Psoas muscle (tissue), 8 donors: ENCODE data around the gene GPRIN2. TPM values are rescaled to one million over a fixed set of nuclear protein-coding genes. Genes with fewer than 3 reads are reported as not detected.
"Not testable (repeated sequence)": the region's sequence is repeated elsewhere in the genome, so short reads cannot be mapped to it uniquely, and the experiment has no call there.

Experiments used
- ATAC-seq, 4 donors: fragments of 200-7000 bp; cut with Tn5 transposase; one replicate each; pipeline ENCODE4 v1.9.1; 2020; ENCODE audit warnings: moderate library complexity in 3 of 4, mild to moderate bottlenecking in 2 of 4
- DNase-seq, 2 donors: peaks; one replicate each; pipeline ENCODE4 v3.0.0-alpha.2; 2020
- H3K27ac ChIP-seq: fragments of 200-600 bp; one replicate; pipeline ENCODE4 v1.8.0; 2022
- H3K27me3 ChIP-seq, 3 donors: fragments of 200-600 bp in 1 of 3; one replicate each; pipeline versions ENCODE4 v1.6.1 to v1.8.0; 2013 to 2022; ENCODE audit warnings: low read length in 2 of 3, mild to moderate bottlenecking in 2 of 3, moderate library complexity in 1 of 3; ENCODE audit not compliant: insufficient read depth in 3 of 3
- H3K36me3 ChIP-seq, 2 donors: fragments of 200-600 bp in 1 of 2; one replicate each; pipeline versions ENCODE4 v1.6.1 to v1.8.0; 2013 to 2022; ENCODE audit warnings: low read depth in 1 of 2, mild to moderate bottlenecking in 1 of 2, moderate library complexity in 1 of 2; ENCODE audit not compliant: insufficient read depth in 1 of 2
- H3K4me1 ChIP-seq: fragments of 200-600 bp; one replicate; pipeline ENCODE4 v1.8.0; 2022
- H3K4me3 ChIP-seq: fragments of 200-600 bp; one replicate; pipeline ENCODE4 v1.8.0; 2022; ENCODE audit warnings: mild to moderate bottlenecking
- H3K9me3 ChIP-seq: fragments of 200-600 bp; one replicate; pipeline ENCODE4 v1.8.0; 2022
- WGBS, 3 donors: extraction: QIAGEN DNeasy Blood & Tissue Kit; methylation state at CpG; one replicate each; pipeline versions ENCODE4 v1.1.6 to v1.1.7; 2013; 5-methylcytosine and 5-hydroxymethylcytosine counted together
- intact Hi-C, 2 donors: fragments of 100-400 bp; cut with DNase I; formaldehyde crosslinking; loops; one replicate each; pipeline versions ENCODE4 v1.11.0 to v1.14.2; 2022
- polyA plus RNA-seq, 3 donors: library from polyadenylated mRNA; stranded (reverse); fragments of 200-250 nt; gene quantifications; one replicate each; pipeline ENCODE4 v1.2.3, GENCODE V29; 2013
- total RNA-seq, 4 donors: library from RNA; stranded (reverse); fragmentation: NEBNext Ultra II Directional in 2 of 4; extraction: Animal tissue kit (Norgen Biotek cat#: 25700) in 2 of 4; gene quantifications; one replicate each; pipeline versions ENCODE4 v1.2.1 to v1.2.4, GENCODE V29; 2021 to 2023
- donor health status: healthy with polysubstance abuse.
- donor health status: DM: no; HTN: no; CAD: no; lungs with moderate emphysema.
- donor health status: Bipolar disorder and iron deficiency.
- donor health status: healthy.
- donor health status: DM: yes; HTN: yes; CAD: no.
- donor health status: DM: no; HTN: no; CAD: no.
- donor health status: DM: no; HTN: no; CAD: no.
- donor health status: DM: yes; HTN: yes; CAD: no.

Gene GPRIN2
- total and polyA plus RNA-seq, 7 donors, result not detected

DNA sequence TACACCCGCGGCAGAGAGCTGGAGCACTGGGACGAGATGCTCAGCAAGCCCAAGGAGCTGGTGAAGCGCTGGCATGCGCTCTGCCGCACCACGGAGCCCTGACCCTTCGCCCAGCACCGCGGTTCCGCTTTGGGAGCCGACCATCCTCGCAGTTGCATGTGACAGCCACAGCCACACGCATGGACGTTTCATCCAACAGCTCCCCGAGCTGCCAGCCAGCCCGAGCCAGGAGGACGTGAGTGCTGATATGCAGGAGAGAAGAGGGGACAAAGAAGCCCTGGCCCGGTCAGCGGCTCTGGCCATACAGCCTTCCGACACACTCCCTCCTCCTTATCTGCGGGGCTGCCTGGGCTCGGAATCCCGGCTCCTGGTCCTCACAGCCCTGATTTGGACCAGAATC lies 31.1 kb upstream of the GPRIN2 start:
- H3K27ac ChIP-seq, H3K27me3 ChIP-seq, H3K36me3 ChIP-seq, H3K4me3 ChIP-seq, H3K4me1 ChIP-seq, DNase-seq, intact Hi-C loops, H3K9me3 ChIP-seq, ATAC-seq: not testable (repeated sequence)
- no CpG with 5 or more reads among the region's 24 CpGs for WGBS, 3 donors

DNA sequence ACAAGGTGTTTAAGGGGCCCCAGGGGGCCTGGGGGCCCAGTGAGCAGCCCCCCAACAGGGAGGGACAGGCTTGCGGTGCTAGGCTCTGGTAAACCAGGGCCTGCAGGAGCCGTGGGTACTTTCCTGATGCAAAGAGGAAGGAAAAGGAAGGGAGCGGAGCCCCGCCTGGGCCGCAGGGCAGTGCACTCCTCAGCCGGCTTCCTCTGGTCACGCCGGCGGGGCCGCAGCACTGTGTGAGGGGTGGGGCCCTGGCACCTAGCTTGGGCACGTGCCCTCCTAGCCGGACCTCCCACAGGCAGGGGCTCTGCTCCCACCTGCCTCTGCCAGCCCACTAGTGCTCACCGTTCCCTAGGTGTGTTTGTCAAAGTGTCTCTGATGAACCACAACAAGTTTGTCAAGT lies 28.8 kb upstream of the GPRIN2 start:
- H3K27me3 ChIP-seq, H3K9me3 ChIP-seq, H3K4me3 ChIP-seq, DNase-seq, intact Hi-C loops, H3K36me3 ChIP-seq, H3K4me1 ChIP-seq, H3K27ac ChIP-seq: not testable (repeated sequence)
- ATAC-seq, result peak in 1 of 4 donors; percentile 30
- WGBS, 3 donors, result no CpG with 5 or more reads among the region's 13 CpGs

DNA sequence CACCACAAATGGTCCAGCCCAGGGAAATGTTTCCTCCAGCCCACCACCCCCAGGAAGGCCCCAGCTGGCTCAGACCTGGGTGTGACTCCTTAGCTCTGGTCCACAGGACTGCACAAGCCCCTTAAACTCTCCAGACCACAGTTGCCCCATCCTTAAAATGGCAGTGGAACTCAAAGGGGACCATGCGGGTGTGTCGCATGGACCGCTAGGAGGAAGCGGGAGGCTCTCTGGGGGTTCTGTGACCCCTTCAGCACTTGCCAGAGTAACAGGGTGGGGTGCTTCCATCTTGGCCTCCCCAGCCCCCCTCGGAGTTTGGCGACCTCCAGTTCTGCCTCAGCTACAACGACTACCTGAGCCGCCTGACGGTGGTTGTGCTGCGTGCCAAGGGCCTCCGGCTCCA lies 27.7 kb upstream of the GPRIN2 start:
- intact Hi-C loops, H3K27me3 ChIP-seq, H3K4me1 ChIP-seq, ATAC-seq, H3K9me3 ChIP-seq, H3K4me3 ChIP-seq, H3K36me3 ChIP-seq, H3K27ac ChIP-seq, DNase-seq: not testable (repeated sequence)
- 87 to 96% (median 88%) methylated on average over 3 to 7 of the region's 11 CpGs for WGBS, 3 donors

DNA sequence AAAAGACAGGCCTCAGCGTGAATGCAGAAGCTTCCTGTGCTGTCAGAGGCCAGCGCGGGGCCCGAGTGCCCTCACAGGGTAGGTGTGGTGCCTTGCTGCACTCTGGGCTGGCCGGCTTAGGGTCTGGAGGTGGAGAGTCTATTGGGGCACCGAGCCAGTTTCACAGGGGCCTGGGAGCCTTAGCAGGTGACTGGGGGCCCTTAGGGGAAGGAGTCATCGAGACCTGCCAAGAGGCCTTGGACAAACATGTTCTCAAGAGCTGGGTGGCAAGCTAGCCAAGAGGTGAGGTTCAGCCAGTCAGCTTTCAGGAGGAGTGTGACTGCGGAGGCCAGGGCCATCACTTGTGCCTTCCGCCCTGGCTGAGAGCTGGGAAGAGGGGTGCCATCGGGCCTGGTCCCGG lies 26.1 kb upstream of the GPRIN2 start:
- H3K27me3 ChIP-seq, ATAC-seq, DNase-seq, H3K27ac ChIP-seq, intact Hi-C loops, H3K9me3 ChIP-seq, H3K4me1 ChIP-seq, H3K4me3 ChIP-seq, H3K36me3 ChIP-seq: not testable (repeated sequence)
- 86% methylated on average over 1 of the region's 11 CpGs; no CpG with 5 or more reads in 2 of the 3 donors for WGBS, 3 donors

DNA sequence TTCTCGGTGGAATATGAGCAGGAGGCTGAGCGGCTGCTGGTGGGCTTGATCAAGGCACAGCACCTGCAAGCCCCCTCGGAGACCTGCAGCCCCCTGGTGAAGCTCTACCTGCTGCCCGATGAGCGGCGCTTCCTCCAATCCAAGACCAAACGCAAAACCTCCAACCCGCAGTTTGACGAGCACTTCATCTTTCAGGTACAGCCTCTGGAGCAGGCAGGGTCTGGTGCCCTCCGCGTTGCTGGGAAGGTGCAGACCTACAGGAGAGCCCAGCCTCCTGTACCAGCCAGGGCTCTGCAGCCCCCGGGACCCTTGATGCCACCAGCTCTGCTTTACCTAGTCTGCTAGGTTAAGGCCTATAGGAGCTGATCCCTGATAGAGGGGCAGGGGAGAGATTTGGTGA lies 25.5 kb upstream of the GPRIN2 start:
- H3K27ac ChIP-seq, H3K4me1 ChIP-seq, DNase-seq, H3K36me3 ChIP-seq, ATAC-seq, intact Hi-C loops, H3K27me3 ChIP-seq, H3K4me3 ChIP-seq, H3K9me3 ChIP-seq: not testable (repeated sequence)
- 93 to 100% (median 97%) methylated on average over 5 to 9 of the region's 12 CpGs for WGBS, 3 donors

DNA sequence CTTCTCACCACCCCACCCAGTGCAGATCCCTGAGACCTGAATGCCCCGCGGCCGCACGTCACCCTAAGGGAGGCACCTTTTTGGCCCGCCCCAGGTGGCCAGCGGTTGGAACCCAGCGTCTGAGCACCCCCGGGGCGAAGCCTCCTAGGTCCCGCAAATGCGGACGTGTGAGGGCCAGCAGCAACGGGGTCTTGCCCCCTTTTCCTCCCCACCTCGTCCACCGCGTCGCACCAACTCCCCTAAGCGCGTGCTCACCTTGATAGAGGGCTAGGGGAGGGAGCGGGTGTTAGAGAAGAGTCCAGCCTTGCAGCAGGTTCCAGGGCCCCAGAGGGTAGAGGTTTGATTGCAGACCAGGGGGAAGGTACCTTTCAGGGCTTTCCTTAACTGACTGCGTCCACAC lies 22.9 kb upstream of the GPRIN2 start:
- H3K9me3 ChIP-seq, intact Hi-C loops, H3K27ac ChIP-seq, ATAC-seq, DNase-seq, H3K36me3 ChIP-seq, H3K27me3 ChIP-seq, H3K4me3 ChIP-seq, H3K4me1 ChIP-seq: not testable (repeated sequence)
- WGBS, 3 donors, result 20 to 42% methylated on average over 4 to 10 of the region's 21 CpGs; no CpG with 5 or more reads in 1 of the 3 donors

DNA sequence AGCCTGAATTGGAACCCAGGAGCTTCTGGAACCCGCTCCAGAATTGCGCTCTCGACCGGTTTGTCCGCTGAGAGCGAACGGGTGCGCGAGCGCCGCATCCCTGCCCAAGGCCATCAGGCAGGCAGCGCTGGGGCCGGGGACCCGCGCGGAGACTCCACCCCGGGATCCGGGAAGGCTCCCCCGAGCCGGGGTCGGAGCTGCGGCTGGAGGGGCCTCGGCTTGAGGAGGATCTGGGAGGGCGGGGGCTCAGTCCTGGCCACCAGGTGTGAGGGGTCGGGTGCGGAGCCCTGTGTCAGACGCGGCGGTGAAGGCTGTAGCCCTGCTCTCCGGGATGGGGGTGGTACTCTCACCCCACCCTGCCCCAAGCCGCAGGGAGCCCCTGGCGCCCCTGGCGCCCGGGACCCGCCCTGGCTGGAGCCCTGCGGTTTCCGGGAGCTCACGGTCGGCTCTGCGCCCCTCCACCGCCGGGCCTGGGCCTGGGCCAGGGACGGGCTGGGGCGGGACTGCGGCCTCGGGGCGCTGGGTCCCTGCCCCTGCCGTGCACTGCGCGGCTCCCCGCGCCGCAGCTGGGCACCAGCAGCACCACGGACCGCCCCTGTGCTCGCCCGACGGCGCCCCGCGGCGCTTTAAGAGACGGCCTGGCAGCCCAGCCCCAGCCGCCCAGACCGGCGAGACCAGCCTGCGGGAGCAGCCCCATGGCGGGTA lies 22.2 kb upstream of the GPRIN2 start, which contains the start of gene SYT15:
TSS of gene SYT15 (plus strand) at position 655 of the 705 bp plus-strand sequence. CDS start at position 696, 41 bp downstream.
- ATAC-seq, result peak in 1 of 4 donors; percentile 37
- H3K4me1 ChIP-seq, intact Hi-C loops, H3K27me3 ChIP-seq, DNase-seq, H3K4me3 ChIP-seq, H3K9me3 ChIP-seq, H3K36me3 ChIP-seq, H3K27ac ChIP-seq: not testable (repeated sequence)
- WGBS, 3 donors, result 0 to 2% (median 0%) methylated on average over 5 to 47 of the region's 68 CpGs

DNA sequence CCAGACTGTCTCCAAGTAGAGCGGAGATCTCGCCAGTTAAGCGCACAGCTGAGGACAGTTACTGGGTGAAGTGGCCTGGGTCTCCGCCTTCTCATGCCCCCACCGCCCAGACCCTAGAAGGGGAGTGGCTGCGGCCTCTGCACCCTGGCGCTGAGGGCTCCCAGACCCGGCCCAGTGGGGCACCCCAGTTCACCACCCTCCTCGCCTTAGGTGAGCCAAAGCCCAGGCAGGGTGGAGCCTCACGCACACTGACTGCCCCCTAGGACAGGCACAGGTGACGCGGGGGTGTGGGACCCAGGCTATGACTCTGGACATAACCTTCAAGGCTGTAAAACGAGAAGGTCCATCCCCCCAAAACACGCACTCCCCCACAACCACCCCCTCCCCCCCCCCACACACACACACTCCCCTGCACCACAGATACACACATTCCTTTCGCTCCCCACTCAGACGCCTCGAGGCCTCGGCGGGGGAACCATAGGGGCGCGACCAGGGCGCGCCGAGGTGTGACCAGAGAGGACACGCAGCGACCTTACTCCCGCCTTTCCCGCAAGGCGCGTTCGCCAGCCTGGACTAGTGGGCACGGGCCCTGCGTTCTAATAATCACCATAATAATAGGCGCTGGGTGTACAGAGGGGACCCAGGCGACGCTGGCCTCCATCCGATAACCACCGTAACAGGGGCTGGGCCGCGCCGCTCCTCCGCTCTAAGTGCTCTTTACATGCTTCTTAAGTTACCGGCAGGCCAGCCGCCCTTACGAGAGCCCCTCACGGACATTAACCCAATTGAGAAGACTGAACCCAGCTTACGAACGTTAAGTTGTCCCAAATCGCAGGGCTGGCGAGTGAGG lies 21.4 kb upstream of the GPRIN2 start:
- intact Hi-C loops, result not testable (repeated sequence)
- 41 to 52% (median 48%) methylated on average over 22 to 41 of the region's 50 CpGs for WGBS, 3 donors

DNA sequence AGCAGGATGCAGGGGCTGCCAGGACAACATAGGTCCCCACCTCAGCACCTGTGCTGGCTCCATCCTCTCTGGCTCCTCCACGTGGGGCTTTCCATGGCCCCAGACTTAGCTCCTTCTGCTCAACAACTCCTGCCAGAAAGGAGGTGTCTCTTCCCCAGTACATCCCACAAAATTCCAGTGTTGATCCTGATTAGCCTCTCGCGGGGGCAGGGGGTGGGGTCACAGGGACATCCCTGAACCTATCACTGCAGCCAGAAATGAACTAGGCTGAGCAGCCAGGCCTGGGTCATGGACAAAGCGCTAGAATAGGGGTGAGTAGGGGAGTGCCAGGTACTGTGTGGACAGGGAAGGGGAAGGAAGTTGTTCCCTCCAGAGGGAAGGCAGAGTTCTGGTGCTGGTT lies 17.4 kb upstream of the GPRIN2 start:
- H3K27me3 ChIP-seq, intact Hi-C loops, DNase-seq, H3K36me3 ChIP-seq, H3K9me3 ChIP-seq, ATAC-seq, H3K4me3 ChIP-seq, H3K4me1 ChIP-seq, H3K27ac ChIP-seq: not testable (repeated sequence)
- 42 to 57% (median 55%) methylated on average over 2 to 3 of the region's 4 CpGs for WGBS, 3 donors

More for the DNA sequence above, 21.4 kb upstream of the GPRIN2 start:
- H3K4me3 ChIP-seq, DNase-seq, H3K4me1 ChIP-seq, H3K27me3 ChIP-seq, H3K27ac ChIP-seq, H3K9me3 ChIP-seq, H3K36me3 ChIP-seq, ATAC-seq: not testable (repeated sequence)

DNA sequence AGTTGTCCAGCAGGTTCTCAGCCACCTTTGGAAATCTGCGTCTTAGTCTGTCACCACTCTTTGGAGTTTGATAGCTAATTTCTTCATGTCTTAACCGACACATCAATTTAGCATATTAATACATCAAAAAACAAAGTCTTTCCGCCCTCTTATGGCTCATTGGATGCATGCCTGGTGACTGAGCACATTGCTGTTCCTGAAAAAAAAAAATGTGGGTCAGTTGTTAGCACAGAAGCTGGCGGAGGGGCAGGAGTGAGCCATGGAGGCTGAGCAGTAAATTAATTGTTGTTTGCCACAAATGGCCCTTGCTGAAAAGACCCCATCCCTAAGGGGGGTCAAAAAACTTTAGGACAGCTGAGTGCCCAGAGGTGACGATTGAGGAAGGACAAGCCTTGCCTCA lies 16.9 kb upstream of the GPRIN2 start:
- intact Hi-C loops, H3K27me3 ChIP-seq, DNase-seq, ATAC-seq, H3K4me3 ChIP-seq, H3K4me1 ChIP-seq, H3K36me3 ChIP-seq, H3K27ac ChIP-seq, H3K9me3 ChIP-seq: not testable (repeated sequence)
- WGBS, 3 donors, result 36 to 49% (median 43%) methylated on average over 4 of the region's 5 CpGs

DNA sequence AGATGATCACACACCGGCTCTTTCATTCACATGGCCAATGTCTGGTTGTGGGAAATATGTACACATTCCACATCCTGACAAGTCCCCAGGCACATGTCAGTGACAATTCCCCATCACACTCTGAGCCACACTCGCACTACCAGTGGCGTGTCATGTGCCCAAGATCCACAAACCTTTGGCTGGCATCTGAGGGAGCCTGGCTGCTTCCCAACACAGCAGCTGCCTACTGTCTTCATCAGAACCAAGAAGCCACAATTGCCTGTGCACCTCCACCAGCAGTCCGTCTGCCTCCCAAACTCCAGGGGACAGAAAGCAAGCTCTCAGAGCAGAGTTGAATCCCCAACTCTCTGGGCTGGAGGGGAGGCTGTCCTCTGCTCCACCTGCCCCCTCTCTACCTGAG lies 16.3 kb upstream of the GPRIN2 start:
- H3K4me3 ChIP-seq, H3K36me3 ChIP-seq, intact Hi-C loops, H3K9me3 ChIP-seq, H3K27ac ChIP-seq, H3K27me3 ChIP-seq, H3K4me1 ChIP-seq: not testable (repeated sequence)
- ATAC-seq (peak in 1 of 4 donors; percentile 48), DNase-seq (peak in 1 of 2 donors; percentile 15)
- WGBS, 3 donors, result 10 to 35% (median 20%) methylated on average over 1 to 3 of the region's 4 CpGs
